HEK293 (cell line): ENCODE measurements around the gene RPS6KB2.

Source experiments
- BCL11A ChIP-seq: fragments of 450-650 bp; formaldehyde crosslinking; IDR thresholded peaks from 2 replicates; pipeline ENCODE4 v1.5.1; 2016; ENCODE audit warnings: low read depth, missing biosample characterization, missing genetic modification characterization
- EGR2 ChIP-seq: fragments of 450-650 bp; formaldehyde crosslinking; IDR thresholded peaks from 2 replicates; pipeline ENCODE4 v1.5.1; 2016; ENCODE audit warnings: low read depth, missing biosample characterization, missing genetic modification characterization
- FEZF1 ChIP-seq: fragments of 450-650 bp; formaldehyde crosslinking; IDR thresholded peaks from 2 replicates; pipeline ENCODE4 v1.5.1; 2016; ENCODE audit warnings: missing biosample characterization, missing genetic modification characterization
- KLF8 ChIP-seq: fragments of 450-650 bp; formaldehyde crosslinking; IDR thresholded peaks from 2 replicates; pipeline ENCODE4 v1.5.1; 2016; ENCODE audit warnings: missing biosample characterization, missing genetic modification characterization
- OVOL3 ChIP-seq: fragments of 450-650 bp; formaldehyde crosslinking; IDR thresholded peaks from 2 replicates; pipeline ENCODE4 v1.5.1; 2016; ENCODE audit warnings: missing biosample characterization, missing genetic modification characterization
- PRDM4 ChIP-seq: fragments of 450-650 bp; formaldehyde crosslinking; IDR thresholded peaks from 2 replicates; pipeline ENCODE4 v1.5.1; 2017; ENCODE audit warnings: missing biosample characterization, missing genetic modification characterization
- SALL2 ChIP-seq: fragments of 450-650 bp; formaldehyde crosslinking; IDR thresholded peaks from 2 replicates; pipeline ENCODE4 v1.5.0; 2017; ENCODE audit warnings: missing biosample characterization, mild to moderate bottlenecking, missing genetic modification characterization, borderline replicate concordance
- ZBTB26 ChIP-seq: fragments of 450-650 bp; formaldehyde crosslinking; optimal IDR thresholded peaks from 2 replicates; pipeline ENCODE3; 2016; ENCODE audit warnings: missing biosample characterization, mild to moderate bottlenecking, missing genetic modification characterization
- ZBTB6 ChIP-seq: fragments of 450-650 bp; formaldehyde crosslinking; IDR thresholded peaks from 2 replicates; pipeline ENCODE4 v1.5.1; 2017; ENCODE audit warnings: missing biosample characterization, missing genetic modification characterization
- ZNF202 ChIP-seq: fragments of 450-650 bp; formaldehyde crosslinking; IDR thresholded peaks from 2 replicates; pipeline ENCODE4 v1.5.1; 2016; ENCODE audit warnings: missing biosample characterization, missing genetic modification characterization, borderline replicate concordance
- ZNF221 ChIP-seq: fragments of 450-650 bp; formaldehyde crosslinking; IDR thresholded peaks from 2 replicates; pipeline ENCODE4 v1.5.1; 2017; ENCODE audit warnings: missing biosample characterization, missing genetic modification characterization, borderline replicate concordance
- ZNF24 ChIP-seq: fragments of 450-650 bp; formaldehyde crosslinking; IDR thresholded peaks from 2 replicates; pipeline ENCODE4 v1.5.1; 2016; ENCODE audit warnings: missing biosample characterization, missing genetic modification characterization
- ZNF391 ChIP-seq: fragments of 450-650 bp; formaldehyde crosslinking; IDR thresholded peaks from 2 replicates; pipeline ENCODE4 v1.5.1; 2016; ENCODE audit warnings: low read depth, missing biosample characterization, missing genetic modification characterization, borderline replicate concordance
- ZNF398 ChIP-seq: fragments of 450-650 bp; formaldehyde crosslinking; IDR thresholded peaks from 2 replicates; pipeline ENCODE4 v1.5.1; 2017; ENCODE audit warnings: missing biosample characterization, missing genetic modification characterization
- ZNF416 ChIP-seq: fragments of 450-650 bp; formaldehyde crosslinking; IDR thresholded peaks from 2 replicates; pipeline ENCODE4 v1.5.1; 2016; ENCODE audit warnings: missing biosample characterization, missing genetic modification characterization
- ZNF423 ChIP-seq: fragments of 450-650 bp; formaldehyde crosslinking; IDR thresholded peaks from 2 replicates; pipeline ENCODE4 v1.5.1; 2016; ENCODE audit warnings: missing biosample characterization, missing genetic modification characterization
- ZNF501 ChIP-seq: fragments of 450-650 bp; formaldehyde crosslinking; IDR thresholded peaks from 2 replicates; pipeline ENCODE4 v1.5.1; 2016; ENCODE audit warnings: missing biosample characterization, missing genetic modification characterization
- ZNF561 ChIP-seq: fragments of 450-650 bp; IDR thresholded peaks from 2 replicates; pipeline ENCODE4 v1.5.1; 2018; ENCODE audit warnings: missing biosample characterization, missing genetic modification characterization, borderline replicate concordance
- ZNF707 ChIP-seq: fragments of 450-650 bp; formaldehyde crosslinking; IDR thresholded peaks from 2 replicates; pipeline ENCODE4 v1.5.1; 2016; ENCODE audit warnings: missing biosample characterization, missing genetic modification characterization
- ZNF76 ChIP-seq: fragments of 450-650 bp; formaldehyde crosslinking; IDR thresholded peaks from 2 replicates; pipeline ENCODE4; 2016; ENCODE audit warnings: low read depth, missing biosample characterization, missing genetic modification characterization, borderline replicate concordance
- ZNF777 ChIP-seq: fragments of 450-650 bp; formaldehyde crosslinking; IDR thresholded peaks from 2 replicates; pipeline ENCODE4 v1.5.1; 2017; ENCODE audit warnings: missing biosample characterization, missing genetic modification characterization, borderline replicate concordance
- ZNF843 ChIP-seq: fragments of 450-650 bp; formaldehyde crosslinking; IDR thresholded peaks from 2 replicates; pipeline ENCODE4 v1.5.1; 2016; ENCODE audit warnings: missing biosample characterization, missing genetic modification characterization
- ZSCAN23 ChIP-seq: fragments of 450-650 bp; formaldehyde crosslinking; IDR thresholded peaks from 2 replicates; pipeline ENCODE4 v1.5.1; 2016; ENCODE audit warnings: missing biosample characterization, missing genetic modification characterization
- TF ChIP-seq, protein P1 (sequence below): fragments of 450-650 bp; formaldehyde crosslinking; IDR thresholded peaks from 2 replicates; pipeline ENCODE4 v1.5.1; 2016; ENCODE audit warnings: missing biosample characterization, missing genetic modification characterization
- TF ChIP-seq, protein P2 (sequence below): fragments of 450-650 bp; formaldehyde crosslinking; IDR thresholded peaks from 2 replicates; pipeline ENCODE4 v1.5.1; 2016; ENCODE audit warnings: missing biosample characterization, missing genetic modification characterization
- TF ChIP-seq, protein P3 (sequence below): fragments of 450-650 bp; formaldehyde crosslinking; IDR thresholded peaks from 2 replicates; pipeline ENCODE4 v1.5.1; 2016; ENCODE audit warnings: missing biosample characterization, missing genetic modification characterization, borderline replicate concordance

Gene RPS6KB2

DNA sequence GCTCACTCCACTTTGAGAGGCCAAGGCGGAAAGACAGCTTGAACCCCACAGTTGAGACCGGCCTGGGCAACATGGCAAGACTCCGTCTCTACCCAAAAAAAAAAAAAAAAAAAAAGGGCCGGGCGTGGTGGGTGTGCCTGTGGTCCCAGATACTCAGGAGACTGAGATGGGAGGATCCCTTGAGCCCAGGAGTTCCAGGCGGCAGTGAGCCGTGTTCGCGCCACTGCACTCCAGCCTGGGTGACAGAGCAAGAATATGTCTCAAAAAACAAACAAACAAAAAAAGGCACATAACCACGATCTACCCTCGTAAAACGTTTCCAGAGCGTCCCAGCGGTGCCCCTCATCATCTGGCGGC lies 37.4 kb upstream of the RPS6KB2 start (continued):
- no peak for TF ChIP-seq ZBTB26 (tag by site-specific recombination)
- TF ChIP-seq ZNF561 (tag by site-specific recombination), result no peak
- no peak for TF ChIP-seq ZNF843
- TF ChIP-seq ZNF707 (tag by site-specific recombination), result no peak
- TF ChIP-seq, protein P1, sequence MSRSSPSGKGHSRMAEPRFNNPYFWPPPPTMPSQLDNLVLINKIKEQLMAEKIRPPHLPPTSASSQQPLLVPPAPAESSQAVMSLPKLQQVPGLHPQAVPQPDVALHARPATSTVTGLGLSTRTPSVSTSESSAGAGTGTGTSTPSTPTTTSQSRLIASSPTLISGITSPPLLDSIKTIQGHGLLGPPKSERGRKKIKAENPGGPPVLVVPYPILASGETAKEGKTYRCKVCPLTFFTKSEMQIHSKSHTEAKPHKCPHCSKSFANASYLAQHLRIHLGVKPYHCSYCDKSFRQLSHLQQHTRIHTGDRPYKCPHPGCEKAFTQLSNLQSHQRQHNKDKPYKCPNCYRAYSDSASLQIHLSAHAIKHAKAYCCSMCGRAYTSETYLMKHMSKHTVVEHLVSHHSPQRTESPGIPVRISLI (tag by site-specific recombination), result 0 out of 2 replicates have a peak, but pooled peaks have one; percentile 33
- no peak for TF ChIP-seq ZNF501 (tag by site-specific recombination)
- TF ChIP-seq ZNF416 (tag by site-specific recombination), result no peak
- no peak for TF ChIP-seq ZNF202 (tag by site-specific recombination)
- TF ChIP-seq EGR2 (tag by site-specific recombination), result no peak
- no peak for TF ChIP-seq ZNF24 (tag by site-specific recombination)
- no peak for TF ChIP-seq ZNF391 (tag by site-specific recombination)
- TF ChIP-seq BCL11A (tag by site-specific recombination), result no peak
- no peak for TF ChIP-seq ZNF221 (tag by site-specific recombination)
- TF ChIP-seq PRDM4 (tag by site-specific recombination), result no peak
- peak; percentile 29; the same call in 1 of the 2 replicates for TF ChIP-seq FEZF1 (tag by site-specific recombination)
- TF ChIP-seq OVOL3 (tag by site-specific recombination), result no peak
- TF ChIP-seq KLF8 (tag by site-specific recombination), result 0 out of 2 replicates have a peak, but pooled peaks have one; percentile 31
- no peak for TF ChIP-seq SALL2 (tag by site-specific recombination)
- TF ChIP-seq ZNF398 (tag by site-specific recombination), result no peak
- TF ChIP-seq, protein P2, sequence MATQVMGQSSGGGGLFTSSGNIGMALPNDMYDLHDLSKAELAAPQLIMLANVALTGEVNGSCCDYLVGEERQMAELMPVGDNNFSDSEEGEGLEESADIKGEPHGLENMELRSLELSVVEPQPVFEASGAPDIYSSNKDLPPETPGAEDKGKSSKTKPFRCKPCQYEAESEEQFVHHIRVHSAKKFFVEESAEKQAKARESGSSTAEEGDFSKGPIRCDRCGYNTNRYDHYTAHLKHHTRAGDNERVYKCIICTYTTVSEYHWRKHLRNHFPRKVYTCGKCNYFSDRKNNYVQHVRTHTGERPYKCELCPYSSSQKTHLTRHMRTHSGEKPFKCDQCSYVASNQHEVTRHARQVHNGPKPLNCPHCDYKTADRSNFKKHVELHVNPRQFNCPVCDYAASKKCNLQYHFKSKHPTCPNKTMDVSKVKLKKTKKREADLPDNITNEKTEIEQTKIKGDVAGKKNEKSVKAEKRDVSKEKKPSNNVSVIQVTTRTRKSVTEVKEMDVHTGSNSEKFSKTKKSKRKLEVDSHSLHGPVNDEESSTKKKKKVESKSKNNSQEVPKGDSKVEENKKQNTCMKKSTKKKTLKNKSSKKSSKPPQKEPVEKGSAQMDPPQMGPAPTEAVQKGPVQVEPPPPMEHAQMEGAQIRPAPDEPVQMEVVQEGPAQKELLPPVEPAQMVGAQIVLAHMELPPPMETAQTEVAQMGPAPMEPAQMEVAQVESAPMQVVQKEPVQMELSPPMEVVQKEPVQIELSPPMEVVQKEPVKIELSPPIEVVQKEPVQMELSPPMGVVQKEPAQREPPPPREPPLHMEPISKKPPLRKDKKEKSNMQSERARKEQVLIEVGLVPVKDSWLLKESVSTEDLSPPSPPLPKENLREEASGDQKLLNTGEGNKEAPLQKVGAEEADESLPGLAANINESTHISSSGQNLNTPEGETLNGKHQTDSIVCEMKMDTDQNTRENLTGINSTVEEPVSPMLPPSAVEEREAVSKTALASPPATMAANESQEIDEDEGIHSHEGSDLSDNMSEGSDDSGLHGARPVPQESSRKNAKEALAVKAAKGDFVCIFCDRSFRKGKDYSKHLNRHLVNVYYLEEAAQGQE (tag by site-specific recombination), result no peak
- TF ChIP-seq ZNF777 (tag by site-specific recombination), result no peak
- TF ChIP-seq, protein P3, sequence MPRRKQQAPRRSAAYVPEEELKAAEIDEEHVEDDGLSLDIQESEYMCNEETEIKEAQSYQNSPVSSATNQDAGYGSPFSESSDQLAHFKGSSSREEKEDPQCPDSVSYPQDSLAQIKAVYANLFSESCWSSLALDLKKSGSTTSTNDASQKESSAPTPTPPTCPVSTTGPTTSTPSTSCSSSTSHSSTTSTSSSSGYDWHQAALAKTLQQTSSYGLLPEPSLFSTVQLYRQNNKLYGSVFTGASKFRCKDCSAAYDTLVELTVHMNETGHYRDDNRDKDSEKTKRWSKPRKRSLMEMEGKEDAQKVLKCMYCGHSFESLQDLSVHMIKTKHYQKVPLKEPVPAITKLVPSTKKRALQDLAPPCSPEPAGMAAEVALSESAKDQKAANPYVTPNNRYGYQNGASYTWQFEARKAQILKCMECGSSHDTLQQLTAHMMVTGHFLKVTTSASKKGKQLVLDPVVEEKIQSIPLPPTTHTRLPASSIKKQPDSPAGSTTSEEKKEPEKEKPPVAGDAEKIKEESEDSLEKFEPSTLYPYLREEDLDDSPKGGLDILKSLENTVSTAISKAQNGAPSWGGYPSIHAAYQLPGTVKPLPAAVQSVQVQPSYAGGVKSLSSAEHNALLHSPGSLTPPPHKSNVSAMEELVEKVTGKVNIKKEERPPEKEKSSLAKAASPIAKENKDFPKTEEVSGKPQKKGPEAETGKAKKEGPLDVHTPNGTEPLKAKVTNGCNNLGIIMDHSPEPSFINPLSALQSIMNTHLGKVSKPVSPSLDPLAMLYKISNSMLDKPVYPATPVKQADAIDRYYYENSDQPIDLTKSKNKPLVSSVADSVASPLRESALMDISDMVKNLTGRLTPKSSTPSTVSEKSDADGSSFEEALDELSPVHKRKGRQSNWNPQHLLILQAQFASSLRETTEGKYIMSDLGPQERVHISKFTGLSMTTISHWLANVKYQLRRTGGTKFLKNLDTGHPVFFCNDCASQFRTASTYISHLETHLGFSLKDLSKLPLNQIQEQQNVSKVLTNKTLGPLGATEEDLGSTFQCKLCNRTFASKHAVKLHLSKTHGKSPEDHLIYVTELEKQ, result no peak
- no peak for TF ChIP-seq ZBTB6
- TF ChIP-seq ZNF423 (tag by site-specific recombination), result no peak
- no peak for TF ChIP-seq ZNF76 (tag by site-specific recombination)
- TF ChIP-seq ZSCAN23 (tag by site-specific recombination), result no peak
